ENCODE results near the gene HAUS3.

Gene HAUS3

DNA sequence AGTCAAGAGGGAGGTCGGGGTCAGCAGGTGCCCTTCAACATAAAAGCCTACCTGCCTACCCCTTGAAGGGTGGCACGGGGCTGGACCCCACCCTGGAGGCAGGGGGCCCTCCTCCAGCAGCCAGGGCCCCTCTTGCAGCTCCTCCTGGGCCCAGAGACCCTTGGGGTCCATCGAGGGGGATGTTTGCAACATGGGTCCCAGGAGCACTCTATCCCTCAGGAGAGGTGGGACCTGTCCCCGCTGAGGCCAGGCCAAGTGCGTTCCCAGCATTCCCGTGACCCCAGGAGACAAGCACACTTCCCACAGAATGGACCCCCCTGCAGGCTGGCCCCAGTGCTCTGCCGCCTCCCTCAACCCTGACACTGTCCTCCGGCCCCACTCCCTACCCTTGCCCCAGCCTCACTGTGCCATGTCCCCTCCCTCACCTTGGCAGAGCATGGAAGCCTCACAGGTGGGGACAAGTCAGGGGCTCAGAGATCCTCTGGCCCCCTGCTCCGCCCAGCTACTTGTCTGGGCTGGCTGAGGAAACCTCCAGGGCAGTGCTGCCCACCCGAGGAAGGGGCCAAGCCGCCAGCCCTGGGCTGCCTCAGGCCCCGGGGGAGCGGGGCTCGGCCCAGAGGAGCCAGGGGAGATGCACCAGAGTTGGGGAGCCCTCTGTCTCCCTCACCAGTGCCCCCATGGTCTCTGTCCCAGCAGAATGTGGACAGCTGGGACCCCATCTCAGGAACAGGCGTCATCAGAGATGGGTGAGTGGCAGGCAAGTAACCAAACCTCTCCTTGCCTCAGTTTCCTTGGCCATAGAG is 17.8 kb upstream of the HAUS3 start:
- H3K27me3 ChIP-seq (replicated peaks; ENCODE audit: control insufficient read depth, insufficient read depth, low read length): no peaks in the 10 kb centered on the region
- TF ChIP-seq, protein P1, sequence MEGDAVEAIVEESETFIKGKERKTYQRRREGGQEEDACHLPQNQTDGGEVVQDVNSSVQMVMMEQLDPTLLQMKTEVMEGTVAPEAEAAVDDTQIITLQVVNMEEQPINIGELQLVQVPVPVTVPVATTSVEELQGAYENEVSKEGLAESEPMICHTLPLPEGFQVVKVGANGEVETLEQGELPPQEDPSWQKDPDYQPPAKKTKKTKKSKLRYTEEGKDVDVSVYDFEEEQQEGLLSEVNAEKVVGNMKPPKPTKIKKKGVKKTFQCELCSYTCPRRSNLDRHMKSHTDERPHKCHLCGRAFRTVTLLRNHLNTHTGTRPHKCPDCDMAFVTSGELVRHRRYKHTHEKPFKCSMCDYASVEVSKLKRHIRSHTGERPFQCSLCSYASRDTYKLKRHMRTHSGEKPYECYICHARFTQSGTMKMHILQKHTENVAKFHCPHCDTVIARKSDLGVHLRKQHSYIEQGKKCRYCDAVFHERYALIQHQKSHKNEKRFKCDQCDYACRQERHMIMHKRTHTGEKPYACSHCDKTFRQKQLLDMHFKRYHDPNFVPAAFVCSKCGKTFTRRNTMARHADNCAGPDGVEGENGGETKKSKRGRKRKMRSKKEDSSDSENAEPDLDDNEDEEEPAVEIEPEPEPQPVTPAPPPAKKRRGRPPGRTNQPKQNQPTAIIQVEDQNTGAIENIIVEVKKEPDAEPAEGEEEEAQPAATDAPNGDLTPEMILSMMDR (IDR thresholded peaks at IDR 0.05; ENCODE audit: insufficient read depth, low read length, poor library complexity, severe bottlenecking): no peak
- peak overlapping the region; percentile 83 for H3K4me3 ChIP-seq (replicated peaks; ENCODE audit: low read depth, low read length)
- DNase-seq (ENCODE audit: extremely low read depth, insufficient read length): no peak
- H3K36me3 ChIP-seq (ENCODE audit: control insufficient read depth, insufficient read depth, low read length): peaks cover 19% of the 10 kb centered on the region

DNA sequence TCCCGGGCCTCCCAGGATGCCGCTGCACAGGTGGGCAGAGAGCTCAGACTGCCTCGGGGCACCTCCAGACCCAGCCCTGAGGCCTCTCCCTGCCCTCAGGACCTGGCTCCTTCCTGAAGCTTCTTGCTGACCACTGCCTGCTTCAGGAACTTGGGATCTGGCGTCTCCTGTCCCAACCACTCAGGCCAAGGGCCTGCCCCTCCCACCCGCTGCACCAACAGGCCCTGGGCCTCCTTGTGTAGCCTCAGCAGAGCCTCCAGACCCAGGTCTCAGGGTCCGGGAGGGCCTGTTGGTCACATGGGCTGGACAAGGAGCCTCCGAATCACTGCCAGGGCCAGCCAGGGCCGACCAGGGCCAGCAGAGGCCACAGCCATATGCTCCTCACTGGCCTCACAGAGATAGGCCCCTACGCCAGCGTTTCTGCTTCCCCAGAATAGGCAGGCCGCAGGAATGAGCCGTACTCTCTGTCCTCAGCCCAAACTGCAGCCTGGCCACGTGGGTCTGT is 17.2 kb upstream of the HAUS3 start:
- no peaks in the 10 kb centered on the region for H3K27me3 ChIP-seq (replicated peaks; ENCODE audit: control insufficient read depth, insufficient read depth, low read length)
- TF ChIP-seq, protein P1 (IDR thresholded peaks at IDR 0.05; ENCODE audit: insufficient read depth, low read length, poor library complexity, severe bottlenecking): no peak
- no peak overlapping the region for H3K4me3 ChIP-seq (replicated peaks; ENCODE audit: low read depth, low read length)
- peaks cover 21% of the 10 kb centered on the region for H3K36me3 ChIP-seq (ENCODE audit: control insufficient read depth, insufficient read depth, low read length)
- DNase-seq (ENCODE audit: extremely low read depth, insufficient read length): no peak

DNA sequence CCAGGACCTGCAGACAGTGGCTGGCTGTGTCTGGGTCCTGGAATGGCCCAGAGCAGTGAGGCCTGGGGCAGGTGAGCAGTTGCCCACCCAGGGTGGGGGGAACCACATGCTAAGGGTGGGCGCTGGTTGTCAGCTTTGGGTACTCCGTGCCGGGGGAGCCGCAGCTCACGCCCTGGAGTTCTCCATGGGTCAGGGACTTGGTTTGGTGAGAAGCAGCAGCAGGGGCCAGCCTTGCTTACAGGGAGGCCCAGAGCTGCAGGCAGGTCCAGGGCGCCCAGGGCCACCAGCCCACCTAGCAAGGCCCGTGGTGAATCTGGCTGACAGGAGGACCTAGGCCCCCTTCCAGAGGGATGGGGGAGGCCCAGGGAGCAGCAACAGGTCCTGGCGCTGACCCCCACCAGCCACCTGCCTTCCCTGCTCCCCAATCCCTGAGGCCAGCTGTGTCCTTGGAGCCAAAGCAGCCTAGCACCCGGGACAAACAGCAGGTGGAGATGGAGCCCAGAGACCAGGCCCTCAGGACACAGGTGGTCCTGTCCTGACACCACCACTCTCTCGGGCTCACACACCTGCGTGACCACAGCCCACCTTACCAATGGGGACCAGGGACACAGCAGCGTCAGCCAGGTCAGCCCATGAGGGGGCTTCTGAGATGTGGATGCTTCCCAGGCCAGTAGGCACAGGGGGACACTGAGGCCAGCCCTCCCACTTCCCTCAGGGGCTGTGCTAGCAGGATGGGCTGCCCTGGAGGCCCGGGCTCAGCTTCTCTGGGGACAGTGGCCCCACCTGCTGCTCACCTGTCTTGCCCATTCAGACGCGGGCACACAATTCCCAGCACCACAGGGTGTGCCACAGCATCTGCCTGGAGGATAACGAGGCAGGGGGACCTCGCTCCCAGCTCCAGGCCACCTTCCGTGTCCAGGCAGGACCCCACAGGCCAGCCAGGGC is 16.4 kb upstream of the HAUS3 start:
- peaks cover 21% of the 10 kb centered on the region for H3K36me3 ChIP-seq (ENCODE audit: control insufficient read depth, insufficient read depth, low read length)
- TF ChIP-seq, protein P1 (IDR thresholded peaks at IDR 0.05; ENCODE audit: insufficient read depth, low read length, poor library complexity, severe bottlenecking): no peak

DNA sequence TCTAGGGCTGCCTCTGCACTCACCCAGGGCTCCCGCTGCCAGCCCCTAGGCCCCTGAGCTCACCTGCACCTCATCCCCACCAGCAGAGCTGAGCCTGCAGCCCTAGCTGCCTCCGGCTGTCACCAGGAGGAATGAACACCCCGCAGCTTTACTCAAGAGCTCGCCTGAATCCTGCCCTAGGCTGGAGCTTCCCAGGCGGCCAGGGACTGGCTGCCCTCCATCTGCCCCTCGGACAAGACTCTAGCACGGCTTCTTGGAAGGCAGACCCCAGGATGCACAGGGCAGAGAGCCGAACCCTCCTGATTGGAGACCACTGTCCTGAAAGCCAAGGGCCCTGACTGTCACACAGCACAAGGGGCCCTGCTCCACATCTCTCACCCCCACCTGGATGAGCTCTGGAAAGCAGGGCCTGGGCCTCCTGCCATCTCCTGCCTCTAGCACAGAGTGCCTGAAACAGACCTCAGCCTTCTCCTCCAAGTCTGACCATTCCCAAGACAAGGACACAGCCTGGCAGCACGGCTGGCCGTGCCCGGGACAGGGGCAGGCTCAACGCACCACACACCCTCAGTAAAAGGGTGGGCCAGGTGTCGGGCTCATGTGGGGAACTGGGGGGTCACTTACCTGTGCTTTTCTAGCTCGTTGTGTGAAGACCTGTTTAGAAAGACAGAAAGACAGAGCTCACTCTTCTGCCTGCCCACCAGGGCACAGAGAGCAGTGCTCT is 15.6 kb upstream of the HAUS3 start:
- Histone ChIP-seq H3K4me3 (replicated peaks; ENCODE audit: low read depth, low read length) (no peak overlapping the region), H3K27me3 (replicated peaks; ENCODE audit: control insufficient read depth, insufficient read depth, low read length) (no peaks in the 10 kb centered on the region), H3K36me3 (ENCODE audit: control insufficient read depth, insufficient read depth, low read length) (peaks cover 21% of the 10 kb centered on the region)
- TF ChIP-seq, protein P1 (IDR thresholded peaks at IDR 0.05; ENCODE audit: insufficient read depth, low read length, poor library complexity, severe bottlenecking): no peak
- DNase-seq (ENCODE audit: extremely low read depth, insufficient read length): peak; percentile 9

More for the DNA sequence above, 16.4 kb upstream of the HAUS3 start:
- H3K4me3 ChIP-seq (replicated peaks; ENCODE audit: low read depth, low read length): no peak overlapping the region
- peak; percentile 6 for DNase-seq (ENCODE audit: extremely low read depth, insufficient read length)
- H3K27me3 ChIP-seq (replicated peaks; ENCODE audit: control insufficient read depth, insufficient read depth, low read length): no peaks in the 10 kb centered on the region

DNA sequence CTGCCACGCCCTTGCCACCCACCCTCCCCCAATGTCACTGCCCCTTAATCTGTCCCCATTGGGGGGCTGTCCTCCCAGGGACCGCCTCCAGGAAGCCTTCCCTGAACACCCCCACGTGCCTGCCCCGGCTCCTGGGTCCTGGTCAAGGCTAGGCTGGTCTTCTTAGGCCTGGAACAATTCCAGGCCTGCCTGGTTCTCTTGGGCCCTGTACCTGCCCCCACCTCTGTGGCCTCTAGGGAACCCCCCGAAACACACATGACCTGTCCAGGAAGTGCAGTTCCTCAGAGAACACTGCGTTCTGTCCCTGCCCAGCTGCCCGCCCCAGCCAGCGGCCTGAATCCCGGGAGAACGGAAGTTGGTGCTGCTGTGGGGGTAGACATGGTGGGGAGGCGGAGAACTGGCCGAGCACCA is 14.9 kb upstream of the HAUS3 start:
- H3K27me3 ChIP-seq (replicated peaks; ENCODE audit: control insufficient read depth, insufficient read depth, low read length): no peaks in the 10 kb centered on the region

More for the DNA sequence above, 14.9 kb upstream of the HAUS3 start:
- Histone ChIP-seq H3K36me3 (ENCODE audit: control insufficient read depth, insufficient read depth, low read length) (peaks cover 26% of the 10 kb centered on the region), H3K4me3 (replicated peaks; ENCODE audit: low read depth, low read length) (no peak overlapping the region)
- DNase-seq (ENCODE audit: extremely low read depth, insufficient read length): peak; percentile 7
- TF ChIP-seq, protein P1 (IDR thresholded peaks at IDR 0.05; ENCODE audit: insufficient read depth, low read length, poor library complexity, severe bottlenecking): no peak
